GM10266 (cell line): ENCODE results near the gene STAC3.

Experiments used
- DNase-seq: peaks from one replicate; pipeline ENCODE4 v3.0.0; 2012; ENCODE audit errors: extremely low spot score
- CTCF ChIP-seq: IDR thresholded peaks from 2 replicates; pipeline ENCODE4 v1.5.1; 2012; ENCODE audit warnings: mild to moderate bottlenecking, low read depth; ENCODE audit not compliant: control insufficient read depth, insufficient read depth; ENCODE audit errors: missing control alignments

The STAC3 gene

GRCh38 chr12:57223191-57224165, 27.5 kb downstream of the STAC3 start:
- no peak for DNase-seq
- TF ChIP-seq CTCF, result no peak

GRCh38 chr12:57222286-57223190, 28.4 kb downstream of the STAC3 start:
- DNase-seq, result no peak
- TF ChIP-seq CTCF, result no peak

DNA sequence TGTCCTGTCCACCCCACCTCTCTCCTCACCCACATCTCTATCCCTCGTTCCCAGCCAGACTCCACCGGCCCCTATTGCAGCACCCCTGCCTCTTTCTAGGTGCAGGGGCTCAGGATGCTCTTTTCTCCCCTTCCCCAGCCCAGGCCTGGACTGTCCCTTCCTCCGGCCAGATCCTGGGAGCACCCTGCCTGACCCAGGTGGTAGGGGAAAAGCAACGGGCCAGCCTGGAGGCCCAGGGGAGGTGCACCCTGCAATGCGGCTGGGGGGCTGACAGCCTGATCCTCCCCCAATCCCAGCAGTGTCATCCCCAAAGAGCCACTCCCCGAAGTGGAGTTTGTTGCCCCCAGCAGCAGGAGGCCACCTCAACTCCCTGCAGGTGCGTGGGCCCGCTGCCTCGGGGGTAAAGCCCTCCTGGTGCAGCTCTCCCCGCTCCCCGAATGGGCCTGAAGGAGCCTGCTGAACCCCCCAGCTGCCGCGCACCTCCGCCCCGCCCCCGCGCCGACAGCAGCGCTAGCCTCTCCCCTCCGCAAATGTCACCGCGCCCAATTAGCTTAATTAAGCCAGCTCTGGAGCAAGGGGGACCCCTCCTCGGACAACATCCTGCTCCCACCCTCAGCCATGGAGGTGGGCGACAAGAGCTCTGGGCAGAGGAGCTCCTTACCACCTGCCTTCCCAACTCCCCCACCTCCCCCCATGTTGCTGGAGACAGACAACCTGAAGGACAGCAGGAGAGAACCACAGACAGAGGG, 29.6 kb downstream of the STAC3 start:
- DNase-seq, result no peak
- TF ChIP-seq CTCF, result no peak

DNA sequence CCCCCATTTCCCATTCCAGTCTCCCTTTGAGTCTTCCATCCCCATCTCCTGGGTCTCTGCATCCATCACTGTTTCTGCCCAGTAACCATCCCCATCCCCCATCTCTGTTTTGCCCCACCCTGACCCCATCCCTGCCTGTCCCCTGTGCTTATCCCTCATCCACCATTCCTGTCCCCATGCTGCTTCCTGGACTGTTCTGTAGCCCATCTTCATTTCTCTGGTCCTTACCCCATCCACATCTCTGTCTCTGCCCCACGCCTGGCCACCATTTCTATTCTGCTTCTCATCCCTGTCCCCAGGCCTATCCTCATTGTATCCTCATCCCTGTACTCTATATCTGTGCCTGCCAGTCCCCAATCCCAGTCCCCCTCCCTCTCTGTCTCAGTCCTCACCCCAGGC, 30.2 kb downstream of the STAC3 start:
- DNase-seq, result no peak
- no peak for TF ChIP-seq CTCF

GRCh38 chr12:57219993-57220754, 30.8 kb downstream of the STAC3 start:
- no peak for DNase-seq
- TF ChIP-seq CTCF, result no peak

DNA sequence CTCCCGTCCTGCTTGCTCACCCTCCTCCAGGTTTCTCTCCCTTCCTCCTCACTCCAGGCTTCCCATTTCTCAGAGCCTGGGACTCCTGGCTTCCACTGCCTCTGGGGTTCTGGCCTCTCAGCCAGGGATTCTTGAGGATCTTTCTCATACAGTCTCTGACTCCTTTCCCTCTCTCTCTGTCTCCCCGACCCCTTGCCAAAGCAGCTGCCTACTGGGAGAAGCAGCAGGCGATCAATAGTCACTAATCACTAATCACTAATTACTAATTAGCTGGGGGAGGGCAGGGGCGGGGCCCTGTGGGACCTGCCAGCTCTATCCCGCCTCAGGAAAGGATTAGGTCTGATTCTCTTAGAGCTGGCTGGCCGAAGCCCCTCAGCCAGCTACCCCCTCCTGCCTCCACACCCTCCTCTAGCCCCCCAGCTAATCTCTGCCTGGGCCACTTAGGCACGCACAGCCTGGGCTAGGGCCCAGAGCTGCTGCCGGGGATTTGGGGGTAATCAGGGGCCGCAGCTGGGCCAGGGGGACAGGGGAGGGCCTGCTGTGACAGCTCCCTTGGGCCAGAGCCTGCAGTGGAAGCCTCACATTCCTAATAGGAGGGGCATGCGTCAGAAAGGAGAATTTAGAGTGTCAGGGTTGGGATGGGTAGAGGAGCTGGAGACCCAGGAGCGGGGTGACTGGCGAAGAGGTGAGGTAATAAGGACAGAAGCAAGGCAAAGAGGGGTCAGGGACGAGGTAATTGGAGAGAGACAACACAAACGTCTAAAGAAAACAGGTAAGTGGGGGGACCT, 31.6 kb downstream of the STAC3 start:
- TF ChIP-seq CTCF, result no peak
- DNase-seq, result no peak
